ENCODE results near the gene A3GALT2.

Gene A3GALT2

GRCh38 chr1:33320619-33321165 lies at the start of gene A3GALT2:
Gene A3GALT2 (minus strand): TSS chr1:33321098. CDS start chr1:33321098, 0 bp downstream.
- Histone ChIP-seq H3K4me2 (no peak within 1 kb of the TSS), H3K4me1 (ENCODE audit: low read depth, poor library complexity, severe bottlenecking) (no peaks in the 10 kb centered on the region), H3K36me3 (ENCODE audit: insufficient read depth) (no peaks in the 10 kb centered on the region), H3K79me2 (ENCODE audit: insufficient read depth, low read depth) (no peaks in the 10 kb centered on the region), H3K9ac (no peak within 1 kb of the TSS), H4K20me1 (ENCODE audit: insufficient read depth) (no peaks in the 10 kb centered on the region), H3K4me3 (IDR thresholded peaks at IDR 0.05; ENCODE audit: insufficient read depth, low read depth, low read length) (no peak within 1 kb of the TSS), H3K27ac (no peak within 1 kb of the TSS), H3K27me3 (ENCODE audit: insufficient read depth, low read depth) (no peaks in the 10 kb centered on the region), H2AFZ (ENCODE audit: low read depth) (no peak within 1 kb of the TSS)
- TF ChIP-seq CTCF (conservative IDR thresholded peaks at IDR 0.05; ENCODE audit: low read depth, low read length), result no peak

- no peak overlapping the region for H2AFZ ChIP-seq (ENCODE audit: low read depth)
- no peaks in the 10 kb centered on the region for H3K36me3 ChIP-seq (ENCODE audit: insufficient read depth)
- peaks cover 10% of the 10 kb centered on the region for H3K4me1 ChIP-seq (ENCODE audit: low read depth, poor library complexity, severe bottlenecking)
- no peaks in the 10 kb centered on the region for H4K20me1 ChIP-seq (ENCODE audit: insufficient read depth)
- no peak overlapping the region for H3K27ac ChIP-seq
- H3K27me3 ChIP-seq (ENCODE audit: insufficient read depth, low read depth), result no peaks in the 10 kb centered on the region
- H3K9ac ChIP-seq, result no peak overlapping the region
- no peaks in the 10 kb centered on the region for H3K79me2 ChIP-seq (ENCODE audit: insufficient read depth, low read depth)
- H3K4me2 ChIP-seq, result no peak overlapping the region
- no peak for TF ChIP-seq CTCF (conservative IDR thresholded peaks at IDR 0.05; ENCODE audit: low read depth, low read length)
- H3K4me3 ChIP-seq (IDR thresholded peaks at IDR 0.05; ENCODE audit: insufficient read depth, low read depth, low read length), result no peak overlapping the region
These were observed 49.4 kb upstream of the A3GALT2 start for GRCh38 chr1:33370301-33370700.

GRCh38 chr1:33369764-33370163 lies 48.9 kb upstream of the A3GALT2 start:
- no peak overlapping the region for H3K4me3 ChIP-seq (IDR thresholded peaks at IDR 0.05; ENCODE audit: insufficient read depth, low read depth, low read length)
- H3K4me2 ChIP-seq, result no peak overlapping the region
- H3K27ac ChIP-seq, result no peak overlapping the region
- H3K36me3 ChIP-seq (ENCODE audit: insufficient read depth), result no peaks in the 10 kb centered on the region
- H3K27me3 ChIP-seq (ENCODE audit: insufficient read depth, low read depth), result no peaks in the 10 kb centered on the region
- peaks cover 11% of the 10 kb centered on the region for H3K4me1 ChIP-seq (ENCODE audit: low read depth, poor library complexity, severe bottlenecking)
- H2AFZ ChIP-seq (ENCODE audit: low read depth), result no peak overlapping the region
- H3K9ac ChIP-seq, result no peak overlapping the region
- H3K79me2 ChIP-seq (ENCODE audit: insufficient read depth, low read depth), result no peaks in the 10 kb centered on the region
- H4K20me1 ChIP-seq (ENCODE audit: insufficient read depth), result no peaks in the 10 kb centered on the region
- no peak for TF ChIP-seq CTCF (conservative IDR thresholded peaks at IDR 0.05; ENCODE audit: low read depth, low read length)

GRCh38 chr1:33369081-33369480 lies 48.2 kb upstream of the A3GALT2 start:
- Histone ChIP-seq H3K4me2 (no peak overlapping the region), H3K27me3 (ENCODE audit: insufficient read depth, low read depth) (no peaks in the 10 kb centered on the region), H3K4me3 (IDR thresholded peaks at IDR 0.05; ENCODE audit: insufficient read depth, low read depth, low read length) (no peak overlapping the region), H3K79me2 (ENCODE audit: insufficient read depth, low read depth) (no peaks in the 10 kb centered on the region), H4K20me1 (ENCODE audit: insufficient read depth) (no peaks in the 10 kb centered on the region), H3K36me3 (ENCODE audit: insufficient read depth) (no peaks in the 10 kb centered on the region), H2AFZ (ENCODE audit: low read depth) (no peak overlapping the region), H3K9ac (no peak overlapping the region), H3K4me1 (ENCODE audit: low read depth, poor library complexity, severe bottlenecking) (peaks cover 11% of the 10 kb centered on the region), H3K27ac (no peak overlapping the region)
- no peak for TF ChIP-seq CTCF (conservative IDR thresholded peaks at IDR 0.05; ENCODE audit: low read depth, low read length)

All from KMS-11 (cell line).